ENCODE measurements around the gene SLAMF8. TPM values are rescaled to one million over a fixed set of nuclear protein-coding genes. Genes with fewer than 3 reads are reported as not detected.

The SLAMF8 gene
- total and polyA plus RNA-seq, 8 donors = 0.76 to 4.5 (median 2.5) TPM; not detected in 2

GRCh38 chr1:159884296-159884695 is 57.6 kb downstream of the SLAMF8 start:
- H3K36me3 ChIP-seq = no peaks in the 10 kb centered on the region
- no peak overlapping the region for H3K4me3 ChIP-seq
- H3K27me3 ChIP-seq = no peaks in the 10 kb centered on the region
- 75 to 88% (median 80%) methylated on average over 8 of the region's 8 CpGs for WGBS, 5 donors
- H3K4me1 ChIP-seq = peaks cover 0 to 15% (median 3%) of the 10 kb centered on the region in 4 donors
- no peak overlapping the region for H3K27ac ChIP-seq
- TF ChIP-seq EP300 (IDR thresholded peaks at IDR 0.05) (no peak), POLR2AphosphoS5 (IDR thresholded peaks at IDR 0.05) (no peak), POLR2A (IDR thresholded peaks at IDR 0.05) (no peak)
- TF ChIP-seq, protein P1, sequence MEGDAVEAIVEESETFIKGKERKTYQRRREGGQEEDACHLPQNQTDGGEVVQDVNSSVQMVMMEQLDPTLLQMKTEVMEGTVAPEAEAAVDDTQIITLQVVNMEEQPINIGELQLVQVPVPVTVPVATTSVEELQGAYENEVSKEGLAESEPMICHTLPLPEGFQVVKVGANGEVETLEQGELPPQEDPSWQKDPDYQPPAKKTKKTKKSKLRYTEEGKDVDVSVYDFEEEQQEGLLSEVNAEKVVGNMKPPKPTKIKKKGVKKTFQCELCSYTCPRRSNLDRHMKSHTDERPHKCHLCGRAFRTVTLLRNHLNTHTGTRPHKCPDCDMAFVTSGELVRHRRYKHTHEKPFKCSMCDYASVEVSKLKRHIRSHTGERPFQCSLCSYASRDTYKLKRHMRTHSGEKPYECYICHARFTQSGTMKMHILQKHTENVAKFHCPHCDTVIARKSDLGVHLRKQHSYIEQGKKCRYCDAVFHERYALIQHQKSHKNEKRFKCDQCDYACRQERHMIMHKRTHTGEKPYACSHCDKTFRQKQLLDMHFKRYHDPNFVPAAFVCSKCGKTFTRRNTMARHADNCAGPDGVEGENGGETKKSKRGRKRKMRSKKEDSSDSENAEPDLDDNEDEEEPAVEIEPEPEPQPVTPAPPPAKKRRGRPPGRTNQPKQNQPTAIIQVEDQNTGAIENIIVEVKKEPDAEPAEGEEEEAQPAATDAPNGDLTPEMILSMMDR (IDR thresholded peaks at IDR 0.05) = no peak
- intact Hi-C loops (cut with DNase I; ENCODE audit: low total_unique reads) = no loop called here
- DNase-seq = no peak
- no peaks in the 10 kb centered on the region for H3K9me3 ChIP-seq

Small RNA genes within 50 kb of the gene (small RNA-seq; reads per million reads assigned to genes)
- 0 to 0.20 (median 0.04) reads per million in 4 donors for gene RF00570

Other genes starting within 250 kb of the SLAMF8 start
- not detected for gene APCS, start 239.0 kb upstream of the SLAMF8 start, total RNA-seq
- gene APCS, start 239.0 kb upstream of the SLAMF8 start, polyA plus RNA-seq = not detected
- not detected for gene CRP, start 112.3 kb upstream of the SLAMF8 start, total RNA-seq
- under 1 TPM in 1 of 3 donors, not detected in 2; 0.10 TPM for gene CRP, start 112.3 kb upstream of the SLAMF8 start, polyA plus RNA-seq
- gene DUSP23, start 45.9 kb upstream of the SLAMF8 start, total RNA-seq = 10 to 100 TPM in 3 of 5 donors, 1 to 10 TPM in 1, not detected in 1; 3.6 to 84.3 (median 27.2) TPM
- gene DUSP23, start 45.9 kb upstream of the SLAMF8 start, polyA plus RNA-seq = 100 to 1,000 TPM in 1 of 3 donors, 10 to 100 TPM in 2; 80.7 to 107 (median 86.5) TPM
- not detected for gene FCRL6, start 24.5 kb upstream of the SLAMF8 start, total RNA-seq
- not detected for gene FCRL6, start 24.5 kb upstream of the SLAMF8 start, polyA plus RNA-seq
- 1 to 10 TPM in 1 of 5 donors, not detected in 4; 2.5 TPM for gene VSIG8, start 35.8 kb downstream of the SLAMF8 start, total RNA-seq
- under 1 TPM in 1 of 3 donors, not detected in 2; 0.30 TPM for gene VSIG8, start 35.8 kb downstream of the SLAMF8 start, polyA plus RNA-seq
- 1 to 10 TPM in 1 of 5 donors, under 1 TPM in 1, not detected in 3; 0.73 to 1.0 TPM for gene CFAP45, start 73.3 kb downstream of the SLAMF8 start, total RNA-seq
- gene CFAP45, start 73.3 kb downstream of the SLAMF8 start, polyA plus RNA-seq = under 1 TPM in 2 of 3 donors, not detected in 1; 0.30 to 0.31 TPM
- gene TAGLN2, start 98.6 kb downstream of the SLAMF8 start, total RNA-seq = 100 to 1,000 TPM in 4 of 5 donors, 10 to 100 TPM in 1; 49.0 to 445 (median 239) TPM
- 1,000 to 10,000 TPM in 1 of 3 donors, 100 to 1,000 TPM in 2; 306 to 1,290 (median 583) TPM for gene TAGLN2, start 98.6 kb downstream of the SLAMF8 start, polyA plus RNA-seq
- gene IGSF9, start 118.7 kb downstream of the SLAMF8 start, total RNA-seq = 10 to 100 TPM in 3 of 5 donors, 1 to 10 TPM in 2; 4.9 to 36.2 (median 15.6) TPM
- gene IGSF9, start 118.7 kb downstream of the SLAMF8 start, polyA plus RNA-seq = 1 to 10 TPM; 2.0 to 8.2 (median 7.3) TPM
- not detected for gene SLAMF9, start 127.4 kb downstream of the SLAMF8 start, total RNA-seq
- under 1 TPM in 1 of 3 donors, not detected in 2; 0.87 TPM for gene SLAMF9, start 127.4 kb downstream of the SLAMF8 start, polyA plus RNA-seq
- gene PIGM, start 205.1 kb downstream of the SLAMF8 start, total RNA-seq = 1 to 10 TPM; 3.5 to 8.7 (median 6.6) TPM
- 1 to 10 TPM in 2 of 3 donors, under 1 TPM in 1; 0.76 to 3.4 (median 1.6) TPM for gene PIGM, start 205.1 kb downstream of the SLAMF8 start, polyA plus RNA-seq
- not detected for gene KCNJ10, start 243.3 kb downstream of the SLAMF8 start, total RNA-seq
- 1 to 10 TPM in 1 of 3 donors, under 1 TPM in 2; 0.19 to 1.1 (median 0.78) TPM for gene KCNJ10, start 243.3 kb downstream of the SLAMF8 start, polyA plus RNA-seq